GM18520 (cell line): Measurements from ENCODE around the gene KRT26.

ENCODE experiments used
- ATAC-seq: cut with Tn5 transposase; IDR thresholded peaks from one replicate; pipeline ENCODE4 v1.9.1; 2021; ENCODE audit not compliant: unreplicated experiment

The KRT26 gene

GRCh38 chr17:40734018-40734417 is 38.0 kb downstream of the KRT26 start:
- ATAC-seq = no peak

GRCh38 chr17:40730970-40731369 is 41.0 kb downstream of the KRT26 start:
- no peak for ATAC-seq

GRCh38 chr17:40727447-40728231 is 44.4 kb downstream of the KRT26 start:
- ATAC-seq = no peak

GRCh38 chr17:40726919-40727318 is 45.1 kb downstream of the KRT26 start:
- ATAC-seq = no peak

GRCh38 chr17:40724656-40725055 is 47.3 kb downstream of the KRT26 start:
- no peak for ATAC-seq

GRCh38 chr17:40722241-40722640 is 49.8 kb downstream of the KRT26 start:
- no peak for ATAC-seq

- no peak for ATAC-seq
Observed at GRCh38 chr17:40720899-40721298, 51.1 kb downstream of the KRT26 start.

GRCh38 chr17:40718930-40719329 is 53.1 kb downstream of the KRT26 start:
- ATAC-seq = no peak

- no peak for ATAC-seq
Observed at GRCh38 chr17:40717776-40718175, 54.2 kb downstream of the KRT26 start.
